Umbilical cord (tissue), 2 donors: ENCODE data around the gene GPRC5C. TPM values are rescaled to one million over a fixed set of nuclear protein-coding genes. Genes with fewer than 3 reads are reported as not detected.
A peak's percentile ranks its signal among the peaks of the same experiment; 100 is the strongest.

Source experiments
- DNase-seq: peaks from one replicate; pipeline ENCODE4 v3.0.0-alpha.2; 2015; ENCODE audit warnings: low spot score
- total RNA-seq: library from RNA; depleted of rRNA; stranded (reverse); fragments of >200 nt; gene quantifications from one replicate; pipeline ENCODE4 v1.2.3, GENCODE V29; 2014; ENCODE audit warnings: low replicate concordance; ENCODE audit not compliant: insufficient read depth

GPRC5C gene
- total RNA-seq, 1 donor from 2014 or later = 17.1 TPM

GRCh38 chr17:74452841-74453661 is 21.2 kb downstream of the GPRC5C start:
- DNase-seq = no peak

GRCh38 chr17:74453665-74454196 is 21.8 kb downstream of the GPRC5C start:
- DNase-seq = no peak

- peak; percentile 92 for DNase-seq
Observed at GRCh38 chr17:74454197-74455024, 22.5 kb downstream of the GPRC5C start.

DNA sequence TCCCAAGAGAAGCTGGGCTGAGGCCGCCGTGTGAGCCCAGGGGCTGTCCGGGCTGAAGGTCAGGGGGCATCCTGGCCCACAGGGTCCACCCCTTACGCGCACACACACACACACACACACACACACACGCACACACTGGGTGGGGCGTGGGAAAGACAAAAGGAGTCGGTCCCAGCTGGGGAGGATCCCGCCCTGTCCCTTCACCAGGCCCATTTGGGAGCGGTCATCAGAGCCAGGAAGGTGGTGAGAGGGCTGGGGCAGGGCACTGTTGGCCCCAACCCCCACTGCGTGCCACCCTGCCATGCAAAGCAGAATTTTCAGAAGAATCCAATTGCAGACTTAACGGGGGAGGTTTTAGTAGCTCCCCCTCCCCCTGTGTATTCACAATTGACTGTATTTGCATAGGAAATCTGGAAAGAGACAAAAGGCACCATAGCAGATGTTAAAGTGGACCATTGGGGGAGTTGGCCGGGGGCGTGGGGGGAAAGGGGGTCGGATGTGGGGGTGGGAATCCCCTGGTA is 23.2 kb downstream of the GPRC5C start:
- no peak for DNase-seq

GRCh38 chr17:74455821-74456220 is 23.9 kb downstream of the GPRC5C start:
- no peak for DNase-seq

DNA sequence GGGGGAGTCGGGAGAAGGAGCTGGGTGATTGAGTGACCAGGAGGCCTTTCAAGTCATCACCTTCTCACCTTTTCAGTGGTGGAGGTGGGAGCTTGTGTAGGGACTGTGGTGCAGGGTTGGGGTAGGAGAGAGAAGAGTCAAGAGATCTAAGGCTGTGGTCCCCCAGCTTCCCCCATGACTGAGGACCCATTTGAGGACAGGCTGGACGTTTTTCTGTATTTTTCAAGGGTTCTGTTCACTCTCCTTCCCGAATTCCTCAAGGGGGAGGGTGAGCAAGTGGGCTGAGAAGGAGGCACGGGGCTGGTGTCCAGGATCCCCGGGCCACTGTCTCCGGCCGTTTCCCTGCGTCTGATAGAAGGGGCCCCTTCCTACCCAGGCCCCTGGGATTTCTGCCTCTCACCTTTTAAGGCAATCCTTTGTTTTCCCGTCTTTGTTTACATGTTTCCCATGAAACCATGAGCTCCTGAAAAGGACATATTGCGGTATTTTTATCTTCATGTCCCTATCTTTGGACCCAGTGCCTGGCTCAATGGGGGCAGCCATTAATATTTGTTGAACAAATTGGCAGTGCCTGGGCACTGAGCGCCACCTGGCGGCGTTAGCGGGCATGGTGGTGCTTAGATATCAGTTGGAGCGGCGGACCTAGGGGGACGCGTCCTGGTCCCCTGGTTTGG is 25.4 kb downstream of the GPRC5C start:
- DNase-seq = peak; percentile 69

- DNase-seq = no peak
Observed at GRCh38 chr17:74457820-74458166, 25.9 kb downstream of the GPRC5C start.

- no peak for DNase-seq
Observed at GRCh38 chr17:74458835-74459234, 26.9 kb downstream of the GPRC5C start.

DNA sequence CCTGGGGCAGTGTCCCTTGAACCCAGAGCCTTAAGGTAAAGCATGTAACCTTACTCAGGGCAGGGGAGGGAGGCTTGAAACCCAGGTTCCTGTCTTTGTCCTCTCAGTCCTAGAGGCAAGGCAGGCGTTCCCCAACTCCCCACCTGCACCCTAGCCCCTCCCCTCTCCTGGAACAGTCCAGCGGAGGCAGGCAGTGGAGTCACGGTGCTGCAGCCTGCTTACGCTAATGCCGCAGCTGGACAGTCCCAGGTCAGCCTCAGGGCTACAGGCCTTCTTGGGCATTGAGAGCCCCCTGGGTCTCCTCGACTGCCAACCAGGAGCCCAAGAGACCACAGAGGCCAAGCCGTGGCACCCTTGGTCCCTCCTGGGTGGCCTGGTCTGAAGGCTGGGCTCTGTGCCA is 27.7 kb downstream of the GPRC5C start:
- DNase-seq = no peak

- no peak for DNase-seq
Observed at GRCh38 chr17:74460241-74460640, 28.4 kb downstream of the GPRC5C start.

- no peak for DNase-seq
Observed at GRCh38 chr17:74460996-74461395, 29.1 kb downstream of the GPRC5C start.

DNA sequence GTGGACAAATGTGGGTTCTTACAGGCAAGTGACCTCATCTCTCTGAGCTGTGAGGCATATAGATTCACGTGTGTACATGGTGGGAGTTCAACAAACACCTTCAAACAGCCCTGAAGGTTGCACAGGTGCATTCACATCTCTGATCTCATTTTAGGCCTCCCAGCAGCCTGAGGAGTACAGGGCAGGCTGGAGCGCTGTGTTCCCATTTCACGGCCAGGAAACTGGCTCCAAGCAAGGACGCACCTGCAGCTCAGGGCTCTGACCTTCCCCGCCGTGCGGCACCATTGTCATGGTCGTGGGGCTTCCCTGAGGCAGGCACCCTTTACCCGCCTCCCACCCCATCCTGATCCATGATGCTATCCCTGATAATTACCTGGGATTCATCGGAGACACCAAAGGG is 29.7 kb downstream of the GPRC5C start:
- DNase-seq = no peak

DNA sequence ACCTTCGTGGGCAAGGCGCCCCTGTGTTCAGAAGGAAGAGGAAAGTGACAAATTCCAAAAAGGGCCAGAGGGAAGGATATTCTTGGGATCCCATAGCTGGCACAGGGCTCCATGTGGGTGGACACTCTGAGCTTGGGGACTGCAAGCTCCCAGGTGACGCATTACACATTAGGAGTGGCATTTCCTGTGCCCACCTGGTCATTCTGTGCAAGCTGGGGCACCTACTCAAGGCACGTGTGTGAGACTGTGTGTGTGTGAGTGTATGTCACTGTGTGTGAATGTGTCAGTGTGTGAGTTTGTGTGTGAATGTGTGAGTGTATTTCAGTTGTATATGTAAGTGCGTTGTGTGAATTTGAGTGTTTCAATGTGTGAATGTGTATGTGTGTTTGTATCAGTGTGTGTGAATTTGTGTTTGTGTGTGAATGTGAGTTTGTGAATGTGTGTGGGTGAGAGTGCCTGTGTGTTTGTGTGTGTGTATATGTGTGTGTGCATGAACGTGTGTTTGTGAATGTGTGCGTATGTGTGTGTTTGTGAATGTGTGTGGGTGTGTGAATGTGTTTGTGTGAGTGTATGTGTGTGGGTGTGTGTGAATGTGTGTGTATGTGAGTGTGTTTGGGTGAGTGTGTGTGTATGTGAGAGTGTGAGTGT is 33.0 kb downstream of the GPRC5C start:
- no peak for DNase-seq

GRCh38 chr17:74465378-74466110 is 33.7 kb downstream of the GPRC5C start:
- DNase-seq = no peak

DNA sequence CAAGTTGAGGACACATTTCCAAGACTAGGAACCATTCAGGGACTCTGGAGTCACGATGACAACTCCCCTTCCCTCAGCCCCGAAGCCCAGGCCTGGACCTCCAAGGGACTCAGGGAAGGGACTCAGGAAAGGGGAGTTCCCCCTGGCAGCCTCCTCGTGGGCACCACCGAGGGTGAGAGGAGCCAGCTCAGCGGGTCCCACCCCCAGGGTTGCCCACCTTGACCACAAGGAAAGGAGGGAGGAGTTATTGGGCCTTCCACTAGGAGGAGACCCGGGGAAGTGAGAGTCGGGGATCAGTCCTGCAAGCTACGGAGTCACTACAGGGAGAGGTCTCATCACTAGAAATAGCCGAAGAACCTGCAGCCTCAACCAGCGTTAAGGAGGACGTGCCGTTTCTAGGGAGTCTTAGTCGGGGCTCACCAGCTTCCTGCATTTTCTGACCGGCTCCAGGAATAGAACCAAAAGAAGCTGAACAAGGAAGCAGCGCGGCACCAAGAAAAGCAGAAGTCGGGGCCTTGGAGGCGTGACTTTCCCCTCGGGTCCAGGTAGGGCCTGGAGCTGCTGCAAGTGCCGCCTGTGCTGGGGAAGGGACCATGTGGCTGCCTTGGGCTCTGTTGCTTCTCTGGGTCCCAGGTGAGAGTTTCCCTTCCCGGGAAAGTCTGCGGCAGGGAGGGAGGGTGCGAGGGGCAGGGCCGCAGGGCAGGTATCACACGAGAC is 34.4 kb downstream of the GPRC5C start, which contains the start of gene CD300A:
CD300A (plus strand) TSS at position 524 of the 717 bp plus-strand sequence; CDS start at position 594, 70 bp downstream.
- DNase-seq = peak; percentile 72

- DNase-seq = no peak
Observed at GRCh38 chr17:74466828-74467184, 34.9 kb downstream of the GPRC5C start.

- DNase-seq = no peak
Observed at GRCh38 chr17:74467221-74467951, 35.5 kb downstream of the GPRC5C start.

GRCh38 chr17:74471341-74471740 is 39.5 kb downstream of the GPRC5C start:
- no peak for DNase-seq

GRCh38 chr17:74472890-74473289 is 41.0 kb downstream of the GPRC5C start:
- DNase-seq = no peak
